H1 (cell line): ENCODE data around the gene USH2A. TPM values are rescaled to one million over a fixed set of nuclear protein-coding genes. Genes with fewer than 3 reads are reported as not detected.

ENCODE experiments used
- CTCF ChIA-PET: fragments of 300-600 bp; sonication (Branson Sonifier 250); formaldehyde crosslinking; loops from one replicate; lab custom pipeline; 2021; ENCODE audit not compliant: partially characterized antibody; lab: Charles Lee
- POLR2A ChIA-PET: fragments of 300-600 bp; sonication (Branson Sonifier 250); formaldehyde crosslinking; loops from one replicate; lab custom pipeline; 2021; ENCODE audit warnings: inconsistent platforms; ENCODE audit not compliant: partially characterized antibody; lab: Charles Lee
- DNase-seq, 2 experiments: peaks; one replicate each; pipeline versions ENCODE4 v3.0.0 to v3.0.0-alpha.2; 2010 to 2022; ENCODE audit warnings: low spot score in 2 of 2, low read depth in 1 of 2, mixed read lengths in 1 of 2
- FAIRE-seq: peaks from 2 replicates; lab custom pipeline; 2011; peaks lifted over from hg19 to GRCh38; lab: Jason Lieb, UNC
- H2AFZ ChIP-seq: 2 replicates; pipeline ENCODE4 v1.8.1; 2012; ENCODE audit warnings: low read length, inconsistent platforms
- H2AK5ac ChIP-seq: 2 replicates; pipeline ENCODE4 v1.6.1; 2013; ENCODE audit warnings: low read depth, low read length
- H2BK120ac ChIP-seq: replicated peaks from 2 replicates; pipeline ENCODE3; 2013; ENCODE audit warnings: low read depth, low read length, inconsistent platforms
- H2BK12ac ChIP-seq: 2 replicates; pipeline ENCODE4 v1.6.1; 2013; ENCODE audit warnings: low read depth, low read length
- H2BK15ac ChIP-seq: 2 replicates; pipeline ENCODE4 v1.6.1; 2013; ENCODE audit warnings: low read length
- H2BK20ac ChIP-seq: 2 replicates; pipeline ENCODE4 v1.6.1; 2013; ENCODE audit warnings: low read length
- H2BK5ac ChIP-seq: 2 replicates; pipeline ENCODE4 v1.6.1; 2013; ENCODE audit warnings: low read depth, low read length
- H3K14ac ChIP-seq: 2 replicates; pipeline ENCODE4 v1.6.1; 2013; ENCODE audit warnings: inconsistent platforms; ENCODE audit not compliant: insufficient read length
- H3K18ac ChIP-seq: 2 replicates; pipeline ENCODE4 v1.6.1; 2013; ENCODE audit warnings: low read length; ENCODE audit errors: extremely low read depth
- H3K23ac ChIP-seq: 2 replicates; pipeline ENCODE4 v1.6.1; 2013; ENCODE audit warnings: inconsistent platforms; ENCODE audit not compliant: insufficient read length
- H3K23me2 ChIP-seq: 2 replicates; pipeline ENCODE4 v1.6.1; 2013; ENCODE audit warnings: low read depth, low read length
- H3K27ac ChIP-seq: 2 replicates; pipeline ENCODE4 v1.6.1; 2011; ENCODE audit warnings: low read depth, low read length, inconsistent platforms
- H3K27me3 ChIP-seq, 4 experiments: replicated peaks in 1 of 4; 1 replicate in 1 of 4; 2 replicates in 3 of 4; pipeline versions ENCODE4 v1.6.1 to v1.8.1; 2011 to 2013; ENCODE audit warnings: low read length in 3 of 4, mild to moderate bottlenecking in 3 of 4, inconsistent platforms in 2 of 4, mixed read lengths in 2 of 4, moderate library complexity in 1 of 4; ENCODE audit not compliant: control insufficient read depth in 3 of 4, insufficient read depth in 3 of 4; ENCODE audit errors: extremely low read depth in 1 of 4
- H3K36me3 ChIP-seq, 4 experiments: 2 replicates each; pipeline versions ENCODE4 v1.6.1 to v1.8.1; 2011 to 2013; ENCODE audit warnings: mild to moderate bottlenecking in 4 of 4, low read length in 3 of 4, moderate library complexity in 2 of 4, control low read depth in 1 of 4, inconsistent platforms in 1 of 4; ENCODE audit not compliant: insufficient read depth in 4 of 4, control insufficient read depth in 2 of 4
- H3K4ac ChIP-seq: replicated peaks from 2 replicates; pipeline ENCODE3; 2013; ENCODE audit warnings: low read length, low read depth, mixed read lengths, inconsistent platforms; ENCODE audit not compliant: insufficient read length
- H3K4me1 ChIP-seq, 4 experiments: replicated peaks in 1 of 4; 1 replicate in 1 of 4; 2 replicates in 3 of 4; pipeline versions ENCODE4 v1.6.1 to v1.8.1; 2011 to 2013; ENCODE audit warnings: low read length in 3 of 4, inconsistent platforms in 2 of 4, mixed read lengths in 1 of 4; ENCODE audit not compliant: insufficient read depth in 4 of 4, control insufficient read depth in 3 of 4
- H3K4me2 ChIP-seq, 2 experiments: 2 replicates each; pipeline versions ENCODE4 v1.6.1 to v1.8.1; 2011 to 2013; ENCODE audit warnings: low read depth in 2 of 2, low read length in 2 of 2, control low read depth in 1 of 2, inconsistent platforms in 1 of 2, mild to moderate bottlenecking in 1 of 2; ENCODE audit not compliant: insufficient read depth in 1 of 2
- H3K4me3 ChIP-seq, 4 experiments: fragments of 200-600, 300-600 bp in 1 of 4; sonication (generic), shearing (Covaris generic), sonication (Bioruptor Twin) in 1 of 4; 2 replicates each; pipeline versions ENCODE4 v1.5.1 to v1.8.1; 2011 to 2016; ENCODE audit warnings: low read length in 4 of 4, low read depth in 3 of 4, control low read depth in 2 of 4, inconsistent platforms in 2 of 4, mild to moderate bottlenecking in 2 of 4, mixed read lengths in 1 of 4, moderate library complexity in 1 of 4; ENCODE audit not compliant: insufficient read depth in 2 of 4; ENCODE audit errors: extremely low read depth in 1 of 4
- H3K56ac ChIP-seq: replicated peaks from 2 replicates; pipeline ENCODE3; 2013; ENCODE audit warnings: low read depth, mild to moderate bottlenecking, mixed read lengths, low read length, inconsistent platforms; ENCODE audit not compliant: insufficient read length
- H3K79me1 ChIP-seq: 2 replicates; pipeline ENCODE4 v1.6.1; 2013; ENCODE audit warnings: low read depth, low read length, control low read depth
- H3K79me2 ChIP-seq, 2 experiments: 2 replicates each; pipeline versions ENCODE4 v1.6.1 to v1.8.1; 2012 to 2013; ENCODE audit warnings: low read length in 2 of 2, mild to moderate bottlenecking in 2 of 2, inconsistent platforms in 1 of 2; ENCODE audit not compliant: insufficient read depth in 2 of 2, control insufficient read depth in 1 of 2
- H3K9ac ChIP-seq, 4 experiments: replicated peaks in 1 of 4; 1 replicate in 1 of 4; 2 replicates in 3 of 4; pipeline versions ENCODE4 v1.6.1 to v1.8.1; 2011 to 2013; ENCODE audit warnings: low read depth in 3 of 4, low read length in 3 of 4, control low read depth in 2 of 4, mild to moderate bottlenecking in 2 of 4, moderate library complexity in 2 of 4, inconsistent platforms in 1 of 4; ENCODE audit errors: extremely low read depth in 1 of 4
- H3K9me3 ChIP-seq, 2 experiments: 2 replicates each; pipeline versions ENCODE4 v1.6.1 to v1.8.1; 2012 to 2013; ENCODE audit warnings: mild to moderate bottlenecking in 2 of 2, moderate library complexity in 2 of 2, control low read depth in 1 of 2, inconsistent platforms in 1 of 2, low read depth in 1 of 2, low read length in 1 of 2, mixed read lengths in 1 of 2; ENCODE audit not compliant: insufficient read depth in 2 of 2
- H4K20me1 ChIP-seq, 2 experiments: replicated peaks in 1 of 2; 2 replicates each; pipeline versions ENCODE3 to v1.8.1; 2011 to 2013; ENCODE audit warnings: inconsistent platforms in 2 of 2, low read length in 2 of 2, mild to moderate bottlenecking in 1 of 2; ENCODE audit not compliant: insufficient read depth in 2 of 2, control insufficient read depth in 1 of 2
- H4K5ac ChIP-seq: 2 replicates; pipeline ENCODE4 v1.6.1; 2013; ENCODE audit warnings: low read length, low read depth, mixed read lengths, inconsistent platforms; ENCODE audit not compliant: insufficient read length
- H4K8ac ChIP-seq: 2 replicates; pipeline ENCODE4 v1.8.0; 2013; ENCODE audit warnings: mild to moderate bottlenecking, moderate library complexity, low read length, inconsistent platforms; ENCODE audit not compliant: insufficient read depth; ENCODE audit errors: extremely low read depth
- H4K91ac ChIP-seq: replicated peaks from 2 replicates; pipeline ENCODE3; 2013; ENCODE audit warnings: low read length, mixed read lengths, inconsistent platforms; ENCODE audit not compliant: insufficient read length
- CTBP2 ChIP-seq: IDR thresholded peaks from 2 replicates; pipeline ENCODE4 v1.7.0; 2011; ENCODE audit warnings: borderline replicate concordance, mild to moderate bottlenecking, moderate library complexity, mixed read lengths, low read length; ENCODE audit not compliant: insufficient read depth, insufficient read length
- RNF2 ChIP-seq: fragments of 200-900, 300-1000 bp; sonication (generic); IDR thresholded peaks from 2 replicates; pipeline ENCODE4 v1.7.1; 2016; ENCODE audit warnings: borderline replicate concordance, low read depth, mild to moderate bottlenecking, antibody characterized with exemption, low read length; ENCODE audit not compliant: poor library complexity, severe bottlenecking; ENCODE audit errors: missing control alignments
- RXRA ChIP-seq: IDR thresholded peaks from 2 replicates; pipeline ENCODE4 v1.6.1; 2011; ENCODE audit warnings: low read depth, mild to moderate bottlenecking, low read length, moderate library complexity; ENCODE audit not compliant: insufficient read depth
- WGBS, 2 experiments: shearing (Covaris generic) in 1 of 2; methylation state at CpG; one replicate each; pipeline versions ENCODE4 v1.1.6 to v1.1.7; 2013 to 2015; ENCODE audit warnings: low lambda C conversion rate in 2 of 2, mixed read lengths in 2 of 2, inconsistent platforms in 1 of 2, low coverage in 1 of 2, missing lambda C conversion rate in 1 of 2; ENCODE audit not compliant: insufficient replicate concordance in 2 of 2, insufficient coverage in 1 of 2, insufficient read length in 1 of 2; ENCODE audit errors: extremely low coverage in 1 of 2, missing lambda C conversion rate in 1 of 2; 5-methylcytosine and 5-hydroxymethylcytosine counted together
- polyA plus RNA-seq, 7 experiments: library from polyadenylated mRNA; depleted of rRNA in 3 of 7; stranded (reverse) in 5 of 7; unstranded in 2 of 7; fragments of >200 nt in 5 of 7; fragments of 200-250 nt in 2 of 7; gene quantifications; 1 replicate in 5 of 7; 2 replicates in 1 of 7; 4 replicates in 1 of 7; pipeline versions ENCODE4 v1.2.1 to v1.2.3, GENCODE V29; 2011 to 2013; ENCODE audit warnings: missing spikeins in 2 of 7, mixed read lengths in 2 of 7
- total RNA-seq: library from RNA; stranded (reverse); fragmentation: NEBNext Ultra II Directional; extraction: Animal tissue kit (Norgen Biotek cat#: 25700); gene quantifications from 2 replicates; pipeline ENCODE4 v1.2.1, GENCODE V29; 2021
- TF ChIP-seq, protein P1 (sequence below): IDR thresholded peaks from 2 replicates; pipeline ENCODE4 v1.6.1; 2011; ENCODE audit warnings: low read depth, mild to moderate bottlenecking, low read length; ENCODE audit not compliant: insufficient read depth

Gene USH2A
- total and polyA plus RNA-seq, 2 of the 8 experiments (the other 6 are each of a cell fraction or from before 2014, with no cell fraction given): 0.02 to 0.17 TPM

DNA sequence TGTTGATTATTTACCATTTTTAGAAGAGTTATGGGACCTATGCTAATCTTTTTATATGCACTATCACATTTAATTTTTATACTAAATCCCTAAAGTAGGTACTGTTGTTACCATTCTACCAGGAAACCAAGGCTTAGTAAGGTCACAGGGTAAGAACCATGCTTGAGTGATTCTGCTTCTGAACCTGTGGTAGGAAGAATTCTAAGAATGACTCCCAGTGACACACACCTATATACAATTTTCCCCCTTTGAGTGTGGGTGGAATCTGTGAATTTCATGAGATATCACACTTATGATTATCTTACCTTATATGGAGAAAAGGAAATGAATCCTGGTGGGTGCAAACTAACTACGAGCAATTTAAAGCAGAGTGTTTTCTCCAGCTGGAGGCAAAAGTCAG is 391.0 kb downstream of the USH2A start:
- Histone ChIP-seq H3K27ac (no peak overlapping the region), H3K79me2 (no peaks in the 10 kb centered on the region), H2BK20ac (no peak overlapping the region), H3K4me2 (no peak overlapping the region), H3K79me1 (no peaks in the 10 kb centered on the region), H4K8ac (no peak overlapping the region), H3K23me2 (no peaks in the 10 kb centered on the region), H2BK15ac (no peak overlapping the region), H4K5ac (no peak overlapping the region), H3K9ac (no peak overlapping the region), H3K4me1 (no peaks in the 10 kb centered on the region), H2AK5ac (no peak overlapping the region), H4K20me1 (no peaks in the 10 kb centered on the region), H3K9me3 (no peaks in the 10 kb centered on the region), H2BK12ac (no peak overlapping the region), H3K36me3 (no peaks in the 10 kb centered on the region), H3K27me3 (no peaks in the 10 kb centered on the region), H3K14ac (no peak overlapping the region), H3K18ac (no peak overlapping the region), H2BK120ac (no peak overlapping the region), H3K4ac (no peak overlapping the region), H3K56ac (no peak overlapping the region), H4K91ac (no peak overlapping the region), H2BK5ac (no peak overlapping the region), H2AFZ (no peak overlapping the region), H3K23ac (no peak overlapping the region), H3K4me3 (no peak overlapping the region)
- POLR2A ChIA-PET: no interaction called here
- FAIRE-seq (no peak), DNase-seq (no peak)
- TF ChIP-seq RXRA: no peak
- TF ChIP-seq, protein P1, sequence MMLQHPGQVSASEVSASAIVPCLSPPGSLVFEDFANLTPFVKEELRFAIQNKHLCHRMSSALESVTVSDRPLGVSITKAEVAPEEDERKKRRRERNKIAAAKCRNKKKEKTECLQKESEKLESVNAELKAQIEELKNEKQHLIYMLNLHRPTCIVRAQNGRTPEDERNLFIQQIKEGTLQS: no peak
- TF ChIP-seq CTBP2: no peak
- TF ChIP-seq RNF2: no peak
- CTCF ChIA-PET: interaction anchor here (0.9 to 2.5 kb wide), 5 partner anchors 10 to 322 kb away, joined by 4 to 18 read pairs (median 4); no protein-coding TSS in a partner anchor
- WGBS, 2 experiments: 100% methylated on average over 1 of the region's 1 CpG; no CpG with 5 or more reads in 1 of the 2 experiments
